GM15510 (cell line): ENCODE measurements around the gene NR2C2.

Experiments used
- POLR2A ChIP-seq: IDR thresholded peaks from 3 replicates; pipeline ENCODE4 v1.6.1; 2011; ENCODE audit warnings: borderline replicate concordance; ENCODE audit not compliant: insufficient read length; ENCODE audit errors: extremely low read depth

The NR2C2 gene

GRCh38 chr3:14913926-14914778 lies 33.2 kb upstream of the NR2C2 start:
- no peak for TF ChIP-seq POLR2A

DNA sequence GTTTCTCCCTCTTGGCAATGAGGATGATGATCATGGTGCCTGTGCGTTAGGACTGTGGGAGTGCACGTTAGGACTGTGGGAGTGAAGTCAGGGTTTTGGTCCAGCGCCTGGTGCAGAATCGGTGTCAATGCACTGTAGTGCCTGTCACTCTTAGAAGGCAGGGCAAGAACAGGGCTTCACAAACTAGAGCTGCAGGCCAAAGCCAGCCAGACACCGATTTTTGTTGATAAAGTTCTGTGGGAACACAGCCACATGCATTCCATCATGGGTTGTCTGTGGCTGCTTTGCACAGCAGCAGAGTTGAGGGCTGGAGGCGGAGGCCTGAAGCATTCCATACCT lies 32.6 kb upstream of the NR2C2 start:
- TF ChIP-seq POLR2A: no peak

GRCh38 chr3:14915636-14916222 lies 31.7 kb upstream of the NR2C2 start:
- TF ChIP-seq POLR2A: no peak

GRCh38 chr3:14918356-14918860 lies 29.0 kb upstream of the NR2C2 start:
- no peak for TF ChIP-seq POLR2A

DNA sequence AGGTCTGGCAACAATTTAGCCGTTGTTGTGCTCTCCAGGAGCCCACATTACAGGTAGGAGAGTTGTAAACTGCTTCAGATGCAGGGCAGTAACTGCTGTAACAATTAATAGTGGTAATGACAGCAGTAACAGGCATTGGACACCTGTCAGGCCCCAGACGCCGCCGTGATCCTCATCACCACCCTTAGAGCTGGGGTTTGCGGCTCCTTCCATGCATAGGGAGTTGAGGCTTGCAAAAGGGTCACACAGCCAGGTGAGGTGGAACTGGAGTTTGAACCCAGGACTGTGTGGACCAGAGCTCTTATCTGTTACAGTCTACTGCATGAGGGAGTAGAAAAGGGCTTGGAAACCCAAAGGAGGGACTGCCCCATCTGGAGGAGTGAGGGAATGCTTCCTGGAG lies 26.8 kb upstream of the NR2C2 start:
- no peak for TF ChIP-seq POLR2A

GRCh38 chr3:14921034-14921616 lies 26.3 kb upstream of the NR2C2 start:
- no peak for TF ChIP-seq POLR2A

DNA sequence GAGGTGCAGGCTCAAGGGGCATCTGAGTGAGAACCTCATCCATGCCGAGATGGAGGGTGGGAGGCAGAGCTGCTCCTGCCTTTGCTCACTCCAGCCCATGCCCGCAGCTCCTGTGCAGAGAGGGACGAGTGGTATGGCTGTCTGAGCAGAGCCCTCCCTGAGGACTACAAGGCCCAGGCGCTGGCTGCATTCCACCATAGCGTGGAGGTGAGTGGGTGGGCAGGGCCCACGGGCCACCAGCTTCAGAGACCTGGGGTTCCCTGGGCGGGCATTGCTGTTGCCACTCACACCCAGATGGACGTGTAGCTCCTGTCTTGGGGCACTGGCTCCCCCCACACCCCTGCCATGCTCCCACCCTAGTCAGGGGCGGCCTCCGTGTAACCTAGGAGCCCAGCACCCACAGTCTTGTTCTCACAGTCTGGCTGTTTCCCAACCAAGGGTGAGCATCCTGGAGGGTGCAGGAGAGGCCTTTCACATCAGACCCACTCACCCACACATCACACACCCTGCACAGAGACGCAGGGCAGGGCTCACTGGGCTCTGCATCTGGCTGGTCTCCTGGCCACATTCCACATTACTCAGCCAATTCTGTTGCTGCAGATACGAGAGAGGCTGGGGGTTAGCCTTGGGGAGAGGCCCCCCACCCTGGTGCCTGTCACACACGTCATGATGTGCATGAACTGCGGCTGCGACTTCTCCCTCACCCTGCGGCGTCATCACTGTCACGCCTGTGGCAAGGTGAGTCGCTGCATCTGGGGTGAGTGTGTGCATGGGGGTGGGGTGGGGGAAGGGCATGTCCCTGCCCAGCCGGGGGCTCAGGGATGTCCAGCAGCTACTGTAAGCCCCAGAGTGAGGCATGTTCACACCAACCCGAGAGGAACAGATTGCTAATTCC lies 25.3 kb upstream of the NR2C2 start:
- TF ChIP-seq POLR2A: no peak

- no peak for TF ChIP-seq POLR2A
These were observed 24.5 kb upstream of the NR2C2 start for GRCh38 chr3:14922863-14923262.

- TF ChIP-seq POLR2A: no peak
These were observed 23.9 kb upstream of the NR2C2 start for GRCh38 chr3:14923476-14923875.

DNA sequence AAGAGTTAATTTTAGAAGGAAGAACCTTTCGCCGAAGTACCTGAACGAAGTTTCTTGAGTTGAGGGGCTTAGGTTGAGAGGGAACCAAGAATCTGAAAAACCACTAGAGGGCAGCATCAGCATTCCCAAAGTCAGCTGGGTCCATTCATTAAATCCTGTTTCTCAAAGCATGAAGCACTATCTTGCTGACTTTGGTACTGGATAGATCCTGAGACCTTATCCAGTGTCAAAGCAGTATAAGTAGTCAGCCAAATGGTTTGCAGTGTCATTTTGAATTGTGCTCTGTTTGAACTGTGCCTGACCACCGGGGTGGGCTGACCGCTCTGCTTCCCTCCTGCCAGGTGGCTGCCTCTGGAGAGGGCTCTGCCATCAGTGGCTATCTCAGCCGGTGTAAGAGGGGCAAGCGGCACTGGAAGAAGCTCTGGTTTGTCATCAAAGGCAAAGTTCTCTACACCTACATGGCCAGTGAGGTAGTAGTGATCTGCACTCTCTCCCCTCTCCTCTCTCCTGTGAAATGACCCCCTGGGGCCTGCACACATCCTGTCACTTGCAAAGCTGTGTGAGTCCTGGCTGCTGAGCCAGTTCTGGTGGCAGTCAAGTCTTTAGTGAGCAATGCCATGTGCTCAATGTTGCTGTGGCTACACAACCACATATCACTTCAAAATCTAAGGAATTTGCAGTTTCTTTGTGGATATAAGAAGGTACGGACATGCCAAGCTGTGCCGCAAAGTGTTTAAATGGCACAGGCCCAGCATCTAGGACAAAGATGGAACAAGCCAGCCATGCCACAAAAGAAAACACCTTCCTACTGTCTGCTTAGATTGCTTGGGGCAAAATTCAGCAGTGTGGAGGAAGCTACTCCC lies 21.4 kb upstream of the NR2C2 start:
- TF ChIP-seq POLR2A: no peak

DNA sequence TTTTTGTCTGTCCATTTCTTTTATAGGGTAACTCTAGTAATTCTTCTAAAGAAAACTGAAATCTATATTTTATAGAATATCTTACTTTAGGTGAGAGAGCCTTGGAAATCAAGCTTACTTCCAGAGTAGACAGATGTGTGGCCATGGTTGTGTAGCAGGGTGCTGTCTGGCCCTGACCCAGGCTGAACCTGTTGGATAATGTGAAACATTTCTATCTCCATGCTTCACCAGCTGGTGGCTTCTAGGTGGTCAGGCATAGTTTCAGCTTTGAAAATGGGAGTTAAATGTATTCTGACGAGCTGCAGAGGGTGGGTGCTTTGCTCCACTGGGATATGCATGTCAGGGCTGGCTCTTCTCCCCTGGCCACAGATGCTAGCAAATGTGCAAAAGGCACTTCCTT lies 20.8 kb upstream of the NR2C2 start:
- no peak for TF ChIP-seq POLR2A

DNA sequence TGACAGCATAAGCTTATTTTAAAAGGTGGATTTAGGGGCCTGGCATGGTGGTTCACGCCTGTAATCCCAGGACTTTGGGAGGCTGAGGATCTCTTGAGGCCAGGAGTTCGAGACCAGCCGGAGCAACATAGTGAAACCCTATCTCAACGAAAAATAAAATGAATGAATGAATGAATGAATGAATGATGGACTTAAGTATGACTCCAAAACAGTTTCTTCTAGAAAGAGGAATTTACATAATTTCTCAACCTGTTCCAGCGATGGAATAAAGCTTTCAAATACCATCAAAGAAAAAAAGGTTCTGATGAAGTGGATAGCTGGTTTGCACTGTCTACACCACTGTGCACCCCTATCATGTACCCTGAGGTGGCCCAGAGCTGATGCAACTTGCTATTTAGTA lies 20.1 kb upstream of the NR2C2 start:
- TF ChIP-seq POLR2A: no peak

- TF ChIP-seq POLR2A: no peak
These were observed 17.9 kb upstream of the NR2C2 start for GRCh38 chr3:14929310-14930074.
